ENCODE results near the gene HS6ST3. TPM values are rescaled to one million over a fixed set of nuclear protein-coding genes. Genes with fewer than 3 reads are reported as not detected.

The HS6ST3 gene
- total RNA-seq, 1 experiment from 2014 or later = 1.2 TPM

DNA sequence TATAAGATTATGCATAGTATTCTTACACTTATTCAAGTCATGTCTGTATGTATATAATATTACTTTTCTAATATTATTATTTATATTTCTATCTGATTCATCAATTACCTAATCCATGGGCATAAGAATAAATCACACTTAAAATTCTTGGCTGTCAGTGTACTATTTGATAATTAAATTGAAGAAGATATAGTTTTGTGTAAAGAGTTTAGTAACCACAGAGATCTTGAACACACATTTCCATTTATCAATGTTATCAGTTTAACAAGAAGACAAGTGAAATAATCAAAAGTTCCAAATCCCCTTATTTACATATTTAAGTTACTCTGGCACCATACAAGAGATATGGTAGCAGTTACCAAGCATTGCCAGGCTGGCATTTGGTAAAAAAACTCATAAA is 659.9 kb downstream of the HS6ST3 start:
- no peaks in the 10 kb centered on the region for H3K9me3 Mint-ChIP-seq
- no peak overlapping the region for H3K4me3 Mint-ChIP-seq
- ChIA-PET CTCF (no interaction called here), POLR2A (no interaction called here)
- no peak for ATAC-seq
- no peak overlapping the region for H3K27ac Mint-ChIP-seq
- H3K36me3 Mint-ChIP-seq = no peaks in the 10 kb centered on the region
- no peaks in the 10 kb centered on the region for H3K4me1 Mint-ChIP-seq
- DNase-seq (ENCODE audit: low spot score) = no peak
- TF ChIP-seq, protein P1, sequence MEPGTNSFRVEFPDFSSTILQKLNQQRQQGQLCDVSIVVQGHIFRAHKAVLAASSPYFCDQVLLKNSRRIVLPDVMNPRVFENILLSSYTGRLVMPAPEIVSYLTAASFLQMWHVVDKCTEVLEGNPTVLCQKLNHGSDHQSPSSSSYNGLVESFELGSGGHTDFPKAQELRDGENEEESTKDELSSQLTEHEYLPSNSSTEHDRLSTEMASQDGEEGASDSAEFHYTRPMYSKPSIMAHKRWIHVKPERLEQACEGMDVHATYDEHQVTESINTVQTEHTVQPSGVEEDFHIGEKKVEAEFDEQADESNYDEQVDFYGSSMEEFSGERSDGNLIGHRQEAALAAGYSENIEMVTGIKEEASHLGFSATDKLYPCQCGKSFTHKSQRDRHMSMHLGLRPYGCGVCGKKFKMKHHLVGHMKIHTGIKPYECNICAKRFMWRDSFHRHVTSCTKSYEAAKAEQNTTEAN (CRISPR knock-in tag; IDR thresholded peaks at IDR 0.05) = no peak
- TF ChIP-seq CBFB (CRISPR knock-in tag; IDR thresholded peaks at IDR 0.05; ENCODE audit: low read depth) (no peak), SP1 (CRISPR knock-in tag; conservative IDR thresholded peaks at IDR 0.05) (no peak), OVOL2 (CRISPR knock-in tag; IDR thresholded peaks at IDR 0.05; ENCODE audit: borderline replicate concordance) (no peak), ETV6 (CRISPR knock-in tag; IDR thresholded peaks at IDR 0.05) (no peak), CREM (CRISPR knock-in tag; IDR thresholded peaks at IDR 0.05) (no peak), MXD4 (CRISPR knock-in tag; IDR thresholded peaks at IDR 0.05; ENCODE audit: borderline replicate concordance) (no peak), GABPB1 (CRISPR knock-in tag; IDR thresholded peaks at IDR 0.05) (no peak), EMX1 (CRISPR knock-in tag; IDR thresholded peaks at IDR 0.05) (no peak)
- TF ChIP-seq, protein P2, sequence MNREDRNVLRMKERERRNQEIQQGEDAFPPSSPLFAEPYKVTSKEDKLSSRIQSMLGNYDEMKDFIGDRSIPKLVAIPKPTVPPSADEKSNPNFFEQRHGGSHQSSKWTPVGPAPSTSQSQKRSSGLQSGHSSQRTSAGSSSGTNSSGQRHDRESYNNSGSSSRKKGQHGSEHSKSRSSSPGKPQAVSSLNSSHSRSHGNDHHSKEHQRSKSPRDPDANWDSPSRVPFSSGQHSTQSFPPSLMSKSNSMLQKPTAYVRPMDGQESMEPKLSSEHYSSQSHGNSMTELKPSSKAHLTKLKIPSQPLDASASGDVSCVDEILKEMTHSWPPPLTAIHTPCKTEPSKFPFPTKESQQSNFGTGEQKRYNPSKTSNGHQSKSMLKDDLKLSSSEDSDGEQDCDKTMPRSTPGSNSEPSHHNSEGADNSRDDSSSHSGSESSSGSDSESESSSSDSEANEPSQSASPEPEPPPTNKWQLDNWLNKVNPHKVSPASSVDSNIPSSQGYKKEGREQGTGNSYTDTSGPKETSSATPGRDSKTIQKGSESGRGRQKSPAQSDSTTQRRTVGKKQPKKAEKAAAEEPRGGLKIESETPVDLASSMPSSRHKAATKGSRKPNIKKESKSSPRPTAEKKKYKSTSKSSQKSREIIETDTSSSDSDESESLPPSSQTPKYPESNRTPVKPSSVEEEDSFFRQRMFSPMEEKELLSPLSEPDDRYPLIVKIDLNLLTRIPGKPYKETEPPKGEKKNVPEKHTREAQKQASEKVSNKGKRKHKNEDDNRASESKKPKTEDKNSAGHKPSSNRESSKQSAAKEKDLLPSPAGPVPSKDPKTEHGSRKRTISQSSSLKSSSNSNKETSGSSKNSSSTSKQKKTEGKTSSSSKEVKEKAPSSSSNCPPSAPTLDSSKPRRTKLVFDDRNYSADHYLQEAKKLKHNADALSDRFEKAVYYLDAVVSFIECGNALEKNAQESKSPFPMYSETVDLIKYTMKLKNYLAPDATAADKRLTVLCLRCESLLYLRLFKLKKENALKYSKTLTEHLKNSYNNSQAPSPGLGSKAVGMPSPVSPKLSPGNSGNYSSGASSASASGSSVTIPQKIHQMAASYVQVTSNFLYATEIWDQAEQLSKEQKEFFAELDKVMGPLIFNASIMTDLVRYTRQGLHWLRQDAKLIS (CRISPR knock-in tag; IDR thresholded peaks at IDR 0.05; ENCODE audit: borderline replicate concordance) = no peak
- TF ChIP-seq, protein P3, sequence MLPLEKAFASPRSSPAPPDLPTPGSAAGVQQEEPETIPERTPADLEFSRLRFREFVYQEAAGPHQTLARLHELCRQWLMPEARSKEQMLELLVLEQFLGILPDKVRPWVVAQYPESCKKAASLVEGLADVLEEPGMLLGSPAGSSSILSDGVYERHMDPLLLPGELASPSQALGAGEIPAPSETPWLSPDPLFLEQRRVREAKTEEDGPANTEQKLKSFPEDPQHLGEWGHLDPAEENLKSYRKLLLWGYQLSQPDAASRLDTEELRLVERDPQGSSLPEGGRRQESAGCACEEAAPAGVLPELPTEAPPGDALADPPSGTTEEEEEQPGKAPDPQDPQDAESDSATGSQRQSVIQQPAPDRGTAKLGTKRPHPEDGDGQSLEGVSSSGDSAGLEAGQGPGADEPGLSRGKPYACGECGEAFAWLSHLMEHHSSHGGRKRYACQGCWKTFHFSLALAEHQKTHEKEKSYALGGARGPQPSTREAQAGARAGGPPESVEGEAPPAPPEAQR (CRISPR knock-in tag; IDR thresholded peaks at IDR 0.05) = no peak
- TF ChIP-seq, protein P4, sequence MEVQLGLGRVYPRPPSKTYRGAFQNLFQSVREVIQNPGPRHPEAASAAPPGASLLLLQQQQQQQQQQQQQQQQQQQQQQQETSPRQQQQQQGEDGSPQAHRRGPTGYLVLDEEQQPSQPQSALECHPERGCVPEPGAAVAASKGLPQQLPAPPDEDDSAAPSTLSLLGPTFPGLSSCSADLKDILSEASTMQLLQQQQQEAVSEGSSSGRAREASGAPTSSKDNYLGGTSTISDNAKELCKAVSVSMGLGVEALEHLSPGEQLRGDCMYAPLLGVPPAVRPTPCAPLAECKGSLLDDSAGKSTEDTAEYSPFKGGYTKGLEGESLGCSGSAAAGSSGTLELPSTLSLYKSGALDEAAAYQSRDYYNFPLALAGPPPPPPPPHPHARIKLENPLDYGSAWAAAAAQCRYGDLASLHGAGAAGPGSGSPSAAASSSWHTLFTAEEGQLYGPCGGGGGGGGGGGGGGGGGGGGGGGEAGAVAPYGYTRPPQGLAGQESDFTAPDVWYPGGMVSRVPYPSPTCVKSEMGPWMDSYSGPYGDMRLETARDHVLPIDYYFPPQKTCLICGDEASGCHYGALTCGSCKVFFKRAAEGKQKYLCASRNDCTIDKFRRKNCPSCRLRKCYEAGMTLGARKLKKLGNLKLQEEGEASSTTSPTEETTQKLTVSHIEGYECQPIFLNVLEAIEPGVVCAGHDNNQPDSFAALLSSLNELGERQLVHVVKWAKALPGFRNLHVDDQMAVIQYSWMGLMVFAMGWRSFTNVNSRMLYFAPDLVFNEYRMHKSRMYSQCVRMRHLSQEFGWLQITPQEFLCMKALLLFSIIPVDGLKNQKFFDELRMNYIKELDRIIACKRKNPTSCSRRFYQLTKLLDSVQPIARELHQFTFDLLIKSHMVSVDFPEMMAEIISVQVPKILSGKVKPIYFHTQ (CRISPR knock-in tag; IDR thresholded peaks at IDR 0.05) = no peak
- H3K27me3 Mint-ChIP-seq (ENCODE audit: low read depth) = no peaks in the 10 kb centered on the region

DNA sequence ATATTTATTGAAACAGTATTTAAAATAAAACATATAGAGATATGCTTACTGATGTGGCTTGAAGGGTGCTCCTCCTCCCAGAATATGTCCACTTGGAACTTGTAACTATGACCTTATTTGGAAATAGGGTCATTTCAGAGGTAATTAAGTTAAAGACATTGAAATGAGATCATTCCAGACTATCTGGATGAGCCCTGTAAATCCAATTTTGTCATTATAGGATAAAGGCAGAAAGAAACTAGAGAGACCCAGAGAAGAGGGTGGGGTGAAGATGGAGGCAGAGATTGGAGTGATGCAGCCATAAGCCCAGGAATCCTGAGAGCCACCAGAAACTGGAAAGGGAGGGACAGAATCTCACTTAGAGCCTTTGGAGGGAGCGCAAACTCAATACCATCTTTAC is 661.2 kb downstream of the HS6ST3 start:
- Mint-ChIP-seq H3K27me3 (ENCODE audit: low read depth) (no peaks in the 10 kb centered on the region), H3K36me3 (peaks cover 5% of the 10 kb centered on the region), H3K4me1 (no peaks in the 10 kb centered on the region), H3K9me3 (peaks cover 7% of the 10 kb centered on the region), H3K4me3 (no peak overlapping the region), H3K27ac (no peak overlapping the region)
- ATAC-seq (no peak), DNase-seq (ENCODE audit: low spot score) (no peak)
- TF ChIP-seq ZNF232 (CRISPR knock-in tag; IDR thresholded peaks at IDR 0.05) (no peak), SMAD4 (CRISPR knock-in tag; IDR thresholded peaks at IDR 0.05) (no peak), ELF4 (CRISPR knock-in tag; IDR thresholded peaks at IDR 0.05; ENCODE audit: low read depth) (no peak), ESRRA (CRISPR knock-in tag; IDR thresholded peaks at IDR 0.05; ENCODE audit: borderline replicate concordance) (no peak), NR1H2 (CRISPR knock-in tag; IDR thresholded peaks at IDR 0.05) (no peak)
- TF ChIP-seq, protein P5, sequence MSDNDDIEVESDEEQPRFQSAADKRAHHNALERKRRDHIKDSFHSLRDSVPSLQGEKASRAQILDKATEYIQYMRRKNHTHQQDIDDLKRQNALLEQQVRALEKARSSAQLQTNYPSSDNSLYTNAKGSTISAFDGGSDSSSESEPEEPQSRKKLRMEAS (CRISPR knock-in tag; IDR thresholded peaks at IDR 0.05) = no peak
- ChIA-PET POLR2A (no interaction called here), CTCF (no interaction called here)

Data from WTC11 (cell line).